ENCODE measurements around the gene DNAJC1.

Gene DNAJC1

GRCh38 chr10:22006379-22006884 lies 2.9 kb upstream of the DNAJC1 start:
- DNase-seq (ENCODE audit: low spot score) = no peak

GRCh38 chr10:22005763-22006162 lies 2.2 kb upstream of the DNAJC1 start:
- no peak for DNase-seq (ENCODE audit: low spot score)

GRCh38 chr10:22003964-22004281 lies 393 bp upstream of the DNAJC1 start:
- DNase-seq (ENCODE audit: low spot score) = no peak

- peak; percentile 4 for DNase-seq (ENCODE audit: low spot score)
These were observed 846 bp downstream of the DNAJC1 start for GRCh38 chr10:22002591-22003176.

- DNase-seq (ENCODE audit: low spot score) = no peak
These were observed 8.0 kb downstream of the DNAJC1 start for GRCh38 chr10:21995557-21995956.

GRCh38 chr10:21993360-21994001 lies 10.0 kb downstream of the DNAJC1 start:
- peak; percentile 53 for DNase-seq (ENCODE audit: low spot score)

GRCh38 chr10:21991785-21992184 lies 11.7 kb downstream of the DNAJC1 start:
- no peak for DNase-seq (ENCODE audit: low spot score)

DNA sequence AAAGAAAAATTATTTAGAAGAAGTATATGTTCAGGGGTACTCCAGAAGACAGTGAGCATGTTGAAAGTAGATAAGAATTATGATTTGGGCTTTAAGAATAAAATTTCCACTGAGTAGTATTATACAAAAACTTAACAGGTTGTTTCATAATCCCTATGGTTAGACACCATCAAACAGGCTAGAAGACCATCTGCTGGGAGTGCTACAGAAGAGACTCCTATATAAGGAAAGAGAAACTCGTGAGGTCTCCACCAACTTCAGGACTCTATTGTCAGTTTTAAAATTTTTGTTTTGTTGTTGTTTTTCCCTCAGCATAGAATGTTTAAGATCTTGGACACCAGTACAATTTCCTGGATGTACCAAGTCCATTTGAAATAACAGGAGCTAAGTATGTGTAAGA lies 13.1 kb downstream of the DNAJC1 start:
- DNase-seq (ENCODE audit: low spot score) = no peak

GRCh38 chr10:21989453-21990154 lies 13.9 kb downstream of the DNAJC1 start:
- DNase-seq (ENCODE audit: low spot score) = peak; percentile 35

GRCh38 chr10:21985541-21985940 lies 18.0 kb downstream of the DNAJC1 start:
- no peak for DNase-seq (ENCODE audit: low spot score)

DNA sequence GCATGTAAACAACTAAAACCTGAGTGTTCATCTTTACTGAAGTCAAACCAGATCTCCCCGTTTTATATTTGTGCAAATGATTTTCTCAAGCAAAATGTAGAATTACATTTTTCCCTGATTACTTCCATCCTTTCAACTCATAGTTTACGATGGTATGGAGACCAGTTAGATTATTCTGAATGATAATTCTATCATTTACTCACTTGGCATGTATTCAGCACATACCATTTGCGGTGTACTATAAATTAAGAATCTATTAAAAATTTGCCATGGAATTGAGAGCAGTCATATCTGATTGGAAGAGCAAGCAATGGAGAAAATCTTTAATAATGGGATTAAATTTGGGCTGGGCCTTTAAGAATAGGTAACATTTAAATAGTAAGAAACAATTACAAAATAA lies 22.4 kb downstream of the DNAJC1 start:
- no peak for DNase-seq (ENCODE audit: low spot score)

GRCh38 chr10:21980691-21981090 lies 22.8 kb downstream of the DNAJC1 start:
- DNase-seq (ENCODE audit: low spot score) = no peak

DNA sequence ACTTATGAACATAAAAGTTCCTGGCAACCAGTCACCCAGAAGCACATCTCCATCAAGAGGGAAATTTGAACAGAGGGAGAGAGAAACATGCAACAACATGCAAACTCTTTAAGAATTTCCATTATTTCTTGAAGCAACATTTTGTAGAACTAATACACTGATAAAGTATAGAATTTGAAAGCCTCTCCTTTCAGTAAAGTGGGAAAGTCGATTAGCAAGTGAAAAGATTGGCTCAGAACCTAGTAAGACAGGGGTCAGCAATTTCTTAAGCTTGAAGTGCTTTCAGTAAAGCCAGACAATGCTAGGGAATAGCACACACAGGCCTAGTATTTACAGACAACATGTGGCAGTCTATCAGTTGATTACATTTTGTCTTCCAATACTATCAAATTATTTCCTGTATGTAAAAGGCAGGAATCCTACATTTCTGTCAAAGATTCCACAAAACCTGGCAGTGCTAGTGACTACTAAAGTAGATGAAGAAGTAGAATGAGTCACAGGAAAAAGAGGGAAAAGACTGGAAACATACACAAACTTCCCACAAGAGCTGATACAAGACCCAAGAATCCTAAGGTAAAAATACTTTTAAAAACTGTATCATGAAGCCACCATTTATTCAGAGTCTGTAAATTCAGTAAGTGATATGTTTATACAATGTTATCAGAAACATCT lies 25.2 kb downstream of the DNAJC1 start:
- DNase-seq (ENCODE audit: low spot score) = no peak

DNA sequence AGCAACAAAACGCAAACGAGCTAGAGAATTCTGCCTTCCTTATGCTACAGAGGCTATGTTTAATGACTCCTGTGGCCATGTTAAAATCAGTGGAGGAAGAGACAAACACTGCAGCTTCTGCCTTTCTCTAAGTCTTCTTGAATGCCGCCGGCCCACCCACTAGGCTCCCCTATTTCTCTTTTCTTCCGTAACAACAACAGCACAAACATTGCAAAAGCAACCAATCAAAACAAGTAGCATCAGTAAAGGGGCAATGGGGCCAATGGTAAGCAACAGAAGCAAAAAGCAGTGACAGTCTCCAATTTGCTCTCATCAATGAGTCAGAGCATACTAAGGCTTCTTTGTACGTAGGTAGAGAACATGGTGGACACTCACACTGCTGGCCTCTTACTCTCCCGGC lies 26.8 kb downstream of the DNAJC1 start:
- DNase-seq (ENCODE audit: low spot score) = no peak

GRCh38 chr10:21976280-21976679 lies 27.2 kb downstream of the DNAJC1 start:
- DNase-seq (ENCODE audit: low spot score) = no peak

DNA sequence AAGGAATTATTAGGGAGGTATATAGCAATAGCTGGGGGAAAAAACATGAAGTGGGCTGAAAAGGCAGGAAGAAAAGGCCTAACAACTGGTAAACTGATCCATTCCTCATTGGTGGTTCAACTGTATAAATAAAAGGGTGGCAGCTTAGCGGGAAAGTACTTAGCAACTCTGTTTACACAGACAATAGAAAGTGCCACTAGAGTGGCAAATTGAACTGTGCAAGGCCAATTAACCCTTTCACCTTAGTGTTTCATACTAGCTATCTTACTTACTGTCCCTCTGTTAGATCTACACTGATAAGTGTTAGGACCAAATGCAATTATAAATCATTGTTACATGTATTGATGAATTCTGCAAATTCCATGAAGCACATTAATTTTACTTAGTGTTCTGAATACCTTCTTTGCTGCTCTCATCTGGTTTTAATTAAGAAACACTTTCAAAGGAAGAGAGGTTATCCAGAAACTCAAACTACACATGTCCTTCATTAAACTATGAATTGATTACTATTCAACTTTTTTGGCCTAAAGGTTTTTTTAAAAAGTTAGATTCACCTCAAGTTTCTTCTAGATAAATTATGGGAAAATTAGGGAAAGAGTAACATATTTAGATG lies 28.0 kb downstream of the DNAJC1 start:
- DNase-seq (ENCODE audit: low spot score) = no peak

- DNase-seq (ENCODE audit: low spot score) = no peak
These were observed 30.9 kb downstream of the DNAJC1 start for GRCh38 chr10:21972584-21972983.

- DNase-seq (ENCODE audit: low spot score) = no peak
These were observed 33.9 kb downstream of the DNAJC1 start for GRCh38 chr10:21969326-21970287.

- DNase-seq (ENCODE audit: low spot score) = no peak
These were observed 38.4 kb downstream of the DNAJC1 start for GRCh38 chr10:21964983-21965665.

GRCh38 chr10:21962358-21962757 lies 41.2 kb downstream of the DNAJC1 start:
- DNase-seq (ENCODE audit: low spot score) = no peak

DNA sequence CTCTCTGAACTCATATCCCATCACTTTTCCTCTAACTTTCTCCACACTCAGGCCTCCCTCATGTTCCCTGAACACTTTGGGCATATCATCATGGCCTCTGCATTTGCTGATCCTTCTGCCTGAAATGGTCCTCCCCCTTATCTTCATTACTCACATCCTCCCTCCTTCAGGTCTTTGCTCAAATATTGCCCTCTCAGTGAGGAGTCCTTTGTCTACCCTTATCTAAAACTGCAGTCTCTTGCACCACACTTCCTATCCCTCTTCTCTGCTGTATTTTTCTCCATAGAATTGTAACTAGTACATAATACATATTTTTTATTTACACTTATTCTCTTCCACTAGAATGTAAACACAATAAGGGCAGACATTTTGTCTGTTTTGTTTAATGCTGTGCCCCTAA lies 41.7 kb downstream of the DNAJC1 start:
- no peak for DNase-seq (ENCODE audit: low spot score)

Measured in hematopoietic multipotent progenitor cell treated with erythropoietin and hydrocortisone succinate and interleukin-3 and kit ligand, for 15 days (in vitro differentiated cells).